ENCODE results near the gene POU4F1.

POU4F1 gene

GRCh38 chr13:78620936-78621470, 17.7 kb upstream of the POU4F1 start:
- H2AFZ ChIP-seq (ENCODE audit: low read depth, low read length): no peak overlapping the region
- peaks cover 32% of the 10 kb centered on the region for H3K36me3 ChIP-seq (ENCODE audit: insufficient read depth, low read length)
- no peaks in the 10 kb centered on the region for H3K27me3 ChIP-seq (ENCODE audit: insufficient read depth, low read length)
- H3K4me3 ChIP-seq (ENCODE audit: low read length): no peak overlapping the region
- H3K9me3 ChIP-seq (ENCODE audit: low read length): no peaks in the 10 kb centered on the region
- H3K4me1 ChIP-seq (ENCODE audit: insufficient read depth, low read length): no peaks in the 10 kb centered on the region

- peaks cover 1% of the 10 kb centered on the region for H3K9me3 ChIP-seq (ENCODE audit: low read length)
- H2AFZ ChIP-seq (ENCODE audit: low read depth, low read length): no peak overlapping the region
- no peak overlapping the region for H3K4me3 ChIP-seq (ENCODE audit: low read length)
- no peaks in the 10 kb centered on the region for H3K4me1 ChIP-seq (ENCODE audit: insufficient read depth, low read length)
- peaks cover 37% of the 10 kb centered on the region for H3K36me3 ChIP-seq (ENCODE audit: insufficient read depth, low read length)
- H3K27me3 ChIP-seq (ENCODE audit: insufficient read depth, low read length): no peaks in the 10 kb centered on the region
These were observed 15.1 kb upstream of the POU4F1 start for GRCh38 chr13:78618411-78618810.

DNA sequence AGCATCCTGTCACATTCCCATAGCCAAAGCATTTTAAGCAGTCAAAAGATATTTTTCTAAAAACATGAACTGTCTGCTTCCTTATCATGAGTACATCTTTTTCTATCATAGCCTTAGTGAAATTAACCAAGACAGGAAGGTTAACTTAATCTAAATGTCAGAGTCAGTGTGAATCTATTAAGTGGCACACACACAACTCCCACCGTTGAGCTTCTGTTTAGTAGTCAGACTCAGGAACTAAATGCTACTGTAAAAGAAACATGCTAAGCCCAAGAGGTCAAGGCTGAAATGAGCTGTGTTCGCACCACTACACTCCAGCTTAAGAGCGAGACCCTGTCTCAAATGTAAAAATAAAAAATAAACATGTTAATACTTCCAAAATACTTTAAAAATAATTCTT, 7.7 kb upstream of the POU4F1 start:
- peaks cover 4% of the 10 kb centered on the region for H3K9me3 ChIP-seq (ENCODE audit: low read length)
- no peak overlapping the region for H2AFZ ChIP-seq (ENCODE audit: low read depth, low read length)
- H3K27me3 ChIP-seq (ENCODE audit: insufficient read depth, low read length): peaks cover 58% of the 10 kb centered on the region
- peaks cover 16% of the 10 kb centered on the region for H3K36me3 ChIP-seq (ENCODE audit: insufficient read depth, low read length)
- H3K4me1 ChIP-seq (ENCODE audit: insufficient read depth, low read length): peaks cover 15% of the 10 kb centered on the region
- no peak overlapping the region for H3K4me3 ChIP-seq (ENCODE audit: low read length)

GRCh38 chr13:78610381-78610883, 7.1 kb upstream of the POU4F1 start:
- H3K36me3 ChIP-seq (ENCODE audit: insufficient read depth, low read length): peaks cover 10% of the 10 kb centered on the region
- H3K9me3 ChIP-seq (ENCODE audit: low read length): peaks cover 4% of the 10 kb centered on the region

GRCh38 chr13:78609464-78610205, 6.3 kb upstream of the POU4F1 start:
- Histone ChIP-seq H3K9me3 (ENCODE audit: low read length) (peaks cover 4% of the 10 kb centered on the region), H3K4me1 (ENCODE audit: insufficient read depth, low read length) (peaks cover 15% of the 10 kb centered on the region), H2AFZ (ENCODE audit: low read depth, low read length) (peak overlapping the region; percentile 39), H3K27me3 (ENCODE audit: insufficient read depth, low read length) (peaks cover 72% of the 10 kb centered on the region), H3K4me3 (ENCODE audit: low read length) (peak overlapping the region; percentile 32), H3K36me3 (ENCODE audit: insufficient read depth, low read length) (peaks cover 2% of the 10 kb centered on the region)

More at GRCh38 chr13:78610381-78610883, 7.1 kb upstream of the POU4F1 start:
- no peak overlapping the region for H2AFZ ChIP-seq (ENCODE audit: low read depth, low read length)
- H3K4me1 ChIP-seq (ENCODE audit: insufficient read depth, low read length): peaks cover 15% of the 10 kb centered on the region
- H3K4me3 ChIP-seq (ENCODE audit: low read length): no peak overlapping the region
- H3K27me3 ChIP-seq (ENCODE audit: insufficient read depth, low read length): peaks cover 64% of the 10 kb centered on the region

DNA sequence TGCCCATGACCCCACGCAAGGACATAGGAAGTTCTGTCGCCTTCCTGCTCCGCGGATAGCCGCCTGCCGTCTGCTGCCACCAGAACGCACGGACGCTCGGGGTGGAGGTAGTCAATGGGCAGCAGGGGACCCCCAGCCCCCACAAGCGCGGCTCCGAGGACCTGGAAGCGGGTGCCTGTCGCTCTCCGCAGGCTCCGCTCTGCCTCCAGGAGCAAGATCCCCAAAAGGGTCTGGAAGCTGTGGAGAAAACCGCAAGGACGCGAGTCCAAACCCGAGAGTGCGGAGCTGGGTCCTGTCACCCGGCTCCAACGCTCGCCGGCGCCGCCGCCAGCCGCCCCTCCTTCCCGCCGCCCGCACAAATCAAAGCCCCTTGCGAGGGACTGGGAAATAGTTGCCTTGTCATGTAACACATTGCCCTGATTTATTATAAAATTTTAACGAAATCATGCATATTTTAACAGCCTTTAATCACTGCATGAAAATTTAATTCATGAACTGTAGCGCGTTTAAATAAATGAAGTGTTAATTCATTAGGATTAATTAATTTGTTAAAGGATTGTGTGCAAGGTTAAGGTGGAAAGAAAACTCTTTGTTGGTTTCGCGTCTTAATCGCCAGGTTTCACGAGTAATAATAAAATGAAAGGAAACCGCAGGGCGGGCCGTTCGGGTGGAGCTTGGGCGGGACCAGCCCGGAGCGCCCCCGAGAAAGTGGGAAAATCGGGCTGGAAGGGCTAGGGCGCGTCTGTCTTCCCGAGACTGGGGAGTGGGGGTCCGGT, 5.5 kb upstream of the POU4F1 start:
- peak overlapping the region; percentile 32 for H3K4me3 ChIP-seq (ENCODE audit: low read length)
- peaks cover 19% of the 10 kb centered on the region for H3K4me1 ChIP-seq (ENCODE audit: insufficient read depth, low read length)
- H3K27me3 ChIP-seq (ENCODE audit: insufficient read depth, low read length): peaks cover 80% of the 10 kb centered on the region

GRCh38 chr13:78608252-78608687, 4.9 kb upstream of the POU4F1 start:
- Histone ChIP-seq H3K36me3 (ENCODE audit: insufficient read depth, low read length) (no peaks in the 10 kb centered on the region), H3K9me3 (ENCODE audit: low read length) (peaks cover 2% of the 10 kb centered on the region), H3K4me1 (ENCODE audit: insufficient read depth, low read length) (peaks cover 22% of the 10 kb centered on the region), H3K27me3 (ENCODE audit: insufficient read depth, low read length) (peaks cover 86% of the 10 kb centered on the region), H2AFZ (ENCODE audit: low read depth, low read length) (no peak overlapping the region), H3K4me3 (ENCODE audit: low read length) (no peak overlapping the region)

More for the DNA sequence above, 5.5 kb upstream of the POU4F1 start:
- Histone ChIP-seq H2AFZ (ENCODE audit: low read depth, low read length) (peak overlapping the region; percentile 39), H3K9me3 (ENCODE audit: low read length) (peaks cover 4% of the 10 kb centered on the region), H3K36me3 (ENCODE audit: insufficient read depth, low read length) (no peaks in the 10 kb centered on the region)

DNA sequence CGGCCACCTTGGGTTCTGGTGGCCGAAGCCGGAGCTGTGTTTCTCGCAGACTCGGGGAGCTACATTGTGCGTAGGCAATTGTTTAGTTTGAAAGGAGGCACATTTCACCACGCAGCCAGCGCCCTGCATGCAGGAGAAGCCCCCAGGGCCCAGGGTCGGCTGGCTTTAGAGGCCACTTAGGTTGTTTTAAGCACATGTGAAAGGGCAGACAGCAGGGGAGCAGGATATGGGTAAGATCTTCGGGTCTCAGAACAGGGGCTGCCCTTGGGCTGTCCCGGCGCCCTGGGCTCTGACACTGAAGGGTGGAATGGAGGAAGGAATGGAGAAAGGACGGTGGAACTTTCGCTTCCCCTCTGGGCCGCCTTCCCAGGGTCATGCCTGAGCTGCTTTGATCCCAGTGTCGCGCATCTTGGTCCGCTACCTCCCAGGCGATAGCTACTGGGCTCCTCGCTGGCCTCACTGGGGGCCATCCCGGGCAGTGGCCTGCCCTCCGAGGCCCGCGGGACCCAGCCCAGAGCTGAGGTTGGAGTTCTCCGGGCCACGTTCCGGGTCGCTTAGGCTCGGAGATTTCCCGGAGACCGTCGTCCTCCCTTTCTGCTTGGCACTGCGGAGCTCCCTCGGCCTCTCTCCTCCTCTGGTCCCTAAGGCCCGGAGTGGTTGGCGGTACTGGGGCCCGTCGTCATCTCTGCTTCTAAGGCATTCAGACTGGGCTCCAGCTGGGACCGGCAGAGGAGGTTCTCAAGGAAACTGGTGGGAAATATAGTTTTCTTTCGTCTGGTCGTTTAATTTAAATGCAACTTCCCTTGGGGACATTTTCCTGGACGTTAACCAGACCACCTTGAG, 4.3 kb upstream of the POU4F1 start:
- no peaks in the 10 kb centered on the region for H3K36me3 ChIP-seq (ENCODE audit: insufficient read depth, low read length)
- H3K4me1 ChIP-seq (ENCODE audit: insufficient read depth, low read length): peaks cover 27% of the 10 kb centered on the region
- H3K4me3 ChIP-seq (ENCODE audit: low read length): no peak overlapping the region
- H3K27me3 ChIP-seq (ENCODE audit: insufficient read depth, low read length): peaks cover 92% of the 10 kb centered on the region
- H3K9me3 ChIP-seq (ENCODE audit: low read length): peaks cover 2% of the 10 kb centered on the region
- no peak overlapping the region for H2AFZ ChIP-seq (ENCODE audit: low read depth, low read length)

DNA sequence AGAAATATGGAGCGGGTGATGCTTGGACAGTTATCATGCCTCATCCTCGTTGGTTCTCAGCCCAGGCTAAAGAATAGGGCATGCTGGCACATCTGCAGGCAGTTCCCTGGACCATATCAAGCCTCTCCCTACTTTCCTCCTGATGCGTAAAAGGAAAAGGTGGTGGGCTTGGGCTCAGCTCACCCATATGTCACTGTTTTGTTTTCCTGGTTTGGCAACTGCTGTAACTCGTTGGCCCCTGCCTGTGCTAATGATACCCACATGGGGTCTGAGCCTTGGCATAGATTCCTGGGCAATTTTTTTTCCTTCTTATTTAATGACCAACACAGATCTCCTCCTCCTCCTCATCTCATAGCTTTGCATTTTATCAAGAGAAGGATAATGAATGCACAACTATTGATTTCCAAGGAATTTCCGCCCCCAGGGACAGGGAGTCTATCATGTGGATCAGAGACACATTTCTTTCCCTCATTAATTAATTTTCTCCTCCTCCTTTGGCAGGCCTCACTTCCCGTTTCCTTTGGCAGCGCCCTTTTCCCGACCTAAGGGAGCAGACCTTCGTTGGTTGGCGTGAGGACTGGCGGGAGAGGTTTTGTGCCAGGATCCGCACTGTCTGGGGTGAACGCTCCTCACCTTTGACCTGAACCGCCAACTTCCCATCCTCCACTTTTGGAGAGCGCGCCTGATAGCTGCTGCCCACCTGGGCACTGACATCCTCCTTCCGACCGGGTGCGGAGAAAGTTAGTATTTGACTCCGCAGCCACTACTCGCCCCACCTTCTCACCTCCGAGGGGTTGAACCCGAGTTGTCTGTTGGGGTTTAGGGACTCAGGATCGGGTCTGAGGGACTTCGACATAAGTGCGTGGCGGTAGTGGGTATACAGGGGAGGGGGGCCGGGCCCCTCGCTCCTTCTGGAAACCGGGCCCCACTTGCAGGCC, 3.4 kb upstream of the POU4F1 start:
- Histone ChIP-seq H2AFZ (ENCODE audit: low read depth, low read length) (no peak overlapping the region), H3K27me3 (ENCODE audit: insufficient read depth, low read length) (peaks cover 94% of the 10 kb centered on the region), H3K36me3 (ENCODE audit: insufficient read depth, low read length) (no peaks in the 10 kb centered on the region), H3K4me1 (ENCODE audit: insufficient read depth, low read length) (peaks cover 28% of the 10 kb centered on the region), H3K9me3 (ENCODE audit: low read length) (peaks cover 2% of the 10 kb centered on the region), H3K4me3 (ENCODE audit: low read length) (no peak overlapping the region)

- Histone ChIP-seq H3K4me3 (ENCODE audit: low read length) (no peak overlapping the region), H3K27me3 (ENCODE audit: insufficient read depth, low read length) (peaks cover 93% of the 10 kb centered on the region), H3K4me1 (ENCODE audit: insufficient read depth, low read length) (peaks cover 24% of the 10 kb centered on the region), H3K9me3 (ENCODE audit: low read length) (peaks cover 2% of the 10 kb centered on the region), H2AFZ (ENCODE audit: low read depth, low read length) (no peak overlapping the region), H3K36me3 (ENCODE audit: insufficient read depth, low read length) (no peaks in the 10 kb centered on the region)
These were observed 1.6 kb upstream of the POU4F1 start for GRCh38 chr13:78604782-78605611.

GRCh38 chr13:78602561-78603239, 652 bp downstream of the POU4F1 start:
- Histone ChIP-seq H3K9me3 (ENCODE audit: low read length) (peaks cover 2% of the 10 kb centered on the region), H3K36me3 (ENCODE audit: insufficient read depth, low read length) (no peaks in the 10 kb centered on the region), H2AFZ (ENCODE audit: low read depth, low read length) (peak overlapping the region; percentile 97), H3K4me3 (ENCODE audit: low read length) (peak overlapping the region; percentile 54), H3K27me3 (ENCODE audit: insufficient read depth, low read length) (peaks cover 93% of the 10 kb centered on the region), H3K4me1 (ENCODE audit: insufficient read depth, low read length) (peaks cover 13% of the 10 kb centered on the region)

Measured in neuron (in vitro differentiated cells).